Activated naive CD8-positive, alpha-beta T cell treated with anti-CD3 and anti-CD28 coated beads, Interleukin-2, amount 50 U/mL, for 24 hours (primary cell): ENCODE measurements around the gene RTN4IP1.

Experiments
- ATAC-seq: fragments of 150-1000 bp; cut with Tn5 transposase; one replicate; pipeline ENCODE4 v1.10.0; 2021
- DNase-seq: peaks from one replicate; pipeline ENCODE4 v3.0.0; 2021
- H3K27ac Mint-ChIP-seq: one replicate; pipeline ENCODE4 v1.8.0; 2021; ENCODE audit warnings: mild to moderate bottlenecking, mixed read lengths
- H3K27me3 Mint-ChIP-seq: one replicate; pipeline ENCODE4 v1.8.0; 2021; ENCODE audit warnings: mixed read lengths
- H3K36me3 Mint-ChIP-seq: one replicate; pipeline ENCODE4 v1.8.0; 2021; ENCODE audit warnings: low read depth, mixed read lengths
- H3K4me1 Mint-ChIP-seq: one replicate; pipeline ENCODE4 v1.8.0; 2021; ENCODE audit warnings: mixed read lengths
- H3K4me3 Mint-ChIP-seq: one replicate; pipeline ENCODE4 v1.8.0; 2021; ENCODE audit warnings: mild to moderate bottlenecking, moderate library complexity, mixed read lengths
- H3K9me3 Mint-ChIP-seq: one replicate; pipeline ENCODE4 v1.8.0; 2021; ENCODE audit warnings: mixed read lengths

RTN4IP1 gene, protein sequence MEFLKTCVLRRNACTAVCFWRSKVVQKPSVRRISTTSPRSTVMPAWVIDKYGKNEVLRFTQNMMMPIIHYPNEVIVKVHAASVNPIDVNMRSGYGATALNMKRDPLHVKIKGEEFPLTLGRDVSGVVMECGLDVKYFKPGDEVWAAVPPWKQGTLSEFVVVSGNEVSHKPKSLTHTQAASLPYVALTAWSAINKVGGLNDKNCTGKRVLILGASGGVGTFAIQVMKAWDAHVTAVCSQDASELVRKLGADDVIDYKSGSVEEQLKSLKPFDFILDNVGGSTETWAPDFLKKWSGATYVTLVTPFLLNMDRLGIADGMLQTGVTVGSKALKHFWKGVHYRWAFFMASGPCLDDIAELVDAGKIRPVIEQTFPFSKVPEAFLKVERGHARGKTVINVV

DNA sequence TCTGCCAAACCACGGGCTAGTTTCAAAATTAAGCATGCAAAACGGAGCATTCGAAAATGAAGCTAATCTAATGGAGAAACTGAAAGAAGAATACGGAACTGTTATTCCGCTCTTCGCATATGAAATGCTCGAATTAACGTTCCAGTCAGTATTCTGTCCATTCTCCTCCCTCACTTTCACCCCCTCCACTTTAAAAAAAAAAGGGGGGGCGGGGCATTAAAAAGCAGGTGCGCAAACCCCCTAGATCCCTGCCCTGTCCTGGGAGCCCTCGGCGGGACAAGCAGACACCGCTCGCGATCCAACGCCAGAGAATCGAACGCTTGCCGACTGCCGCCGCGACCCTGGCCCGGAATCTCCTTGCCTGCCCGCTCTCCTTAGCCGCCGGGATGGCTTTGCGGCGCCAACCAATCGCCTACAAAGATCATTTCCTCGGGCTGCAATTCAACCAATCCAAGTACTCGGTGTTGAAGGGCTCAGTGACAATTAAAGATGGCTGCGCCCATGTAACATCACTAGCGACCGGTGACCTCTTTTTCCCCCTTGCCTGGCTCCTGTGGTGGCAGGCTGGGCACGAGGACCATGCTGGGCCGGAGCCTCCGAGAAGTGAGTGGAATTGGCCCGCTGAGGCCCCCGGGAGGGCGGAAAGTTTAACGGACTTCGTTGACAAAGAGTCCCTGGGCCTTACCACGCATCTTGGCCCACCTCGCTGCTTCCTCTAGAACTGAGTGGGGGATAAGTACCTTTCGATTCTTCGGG is at the start of gene RTN4IP1, which contains the start of gene QRSL1:
RTN4IP1 (minus strand) TSS at position 396 of the 756 bp plus-strand sequence. CDS start 477 bp downstream, outside the sequence.
QRSL1 (plus strand) TSS at position 476 of the 756 bp plus-strand sequence; CDS start at position 580, 104 bp downstream.
- H3K27ac Mint-ChIP-seq = peak within 1 kb of the TSS; percentile 98
- peaks cover 51% of the 10 kb centered on the region for H3K4me1 Mint-ChIP-seq
- H3K9me3 Mint-ChIP-seq = no peaks in the 10 kb centered on the region
- DNase-seq = peak; percentile 78
- peak; percentile 97 for ATAC-seq
- H3K27me3 Mint-ChIP-seq = no peaks in the 10 kb centered on the region
- peak within 1 kb of the TSS; percentile 97 for H3K4me3 Mint-ChIP-seq
- peaks cover 15% of the 10 kb centered on the region for H3K36me3 Mint-ChIP-seq

GRCh38 chr6:106677282-106677681 is 48.0 kb upstream of the RTN4IP1 start:
- Mint-ChIP-seq H3K9me3 (no peaks in the 10 kb centered on the region), H3K4me1 (peaks cover 4% of the 10 kb centered on the region), H3K27me3 (no peaks in the 10 kb centered on the region), H3K27ac (no peak overlapping the region), H3K4me3 (no peak overlapping the region), H3K36me3 (no peaks in the 10 kb centered on the region)
- no peak for DNase-seq
- no peak for ATAC-seq

GRCh38 chr6:106674541-106675229 is 45.4 kb upstream of the RTN4IP1 start:
- Mint-ChIP-seq H3K27ac (no peak overlapping the region), H3K36me3 (no peaks in the 10 kb centered on the region), H3K9me3 (no peaks in the 10 kb centered on the region), H3K27me3 (no peaks in the 10 kb centered on the region), H3K4me3 (no peak overlapping the region), H3K4me1 (peaks cover 4% of the 10 kb centered on the region)
- no peak for DNase-seq
- ATAC-seq = no peak

- DNase-seq (no peak), ATAC-seq (no peak)
- no peak overlapping the region for H3K27ac Mint-ChIP-seq
- no peaks in the 10 kb centered on the region for H3K9me3 Mint-ChIP-seq
- no peaks in the 10 kb centered on the region for H3K36me3 Mint-ChIP-seq
- H3K4me3 Mint-ChIP-seq = no peak overlapping the region
- peaks cover 2% of the 10 kb centered on the region for H3K4me1 Mint-ChIP-seq
- no peaks in the 10 kb centered on the region for H3K27me3 Mint-ChIP-seq
Measured at GRCh38 chr6:106671651-106672050, 42.4 kb upstream of the RTN4IP1 start.

- Mint-ChIP-seq H3K4me3 (no peak overlapping the region), H3K27ac (no peak overlapping the region), H3K4me1 (peaks cover 2% of the 10 kb centered on the region), H3K9me3 (no peaks in the 10 kb centered on the region), H3K27me3 (no peaks in the 10 kb centered on the region), H3K36me3 (peaks cover 5% of the 10 kb centered on the region)
- DNase-seq (no peak), ATAC-seq (no peak)
Measured at GRCh38 chr6:106670236-106670635, 40.9 kb upstream of the RTN4IP1 start.

- Mint-ChIP-seq H3K4me1 (peaks cover 13% of the 10 kb centered on the region), H3K27ac (peak overlapping the region; percentile 41), H3K36me3 (peaks cover 32% of the 10 kb centered on the region), H3K9me3 (no peaks in the 10 kb centered on the region), H3K27me3 (no peaks in the 10 kb centered on the region), H3K4me3 (no peak overlapping the region)
- ATAC-seq (no peak), DNase-seq (no peak)
Measured at GRCh38 chr6:106667022-106667402, 37.7 kb upstream of the RTN4IP1 start.

DNA sequence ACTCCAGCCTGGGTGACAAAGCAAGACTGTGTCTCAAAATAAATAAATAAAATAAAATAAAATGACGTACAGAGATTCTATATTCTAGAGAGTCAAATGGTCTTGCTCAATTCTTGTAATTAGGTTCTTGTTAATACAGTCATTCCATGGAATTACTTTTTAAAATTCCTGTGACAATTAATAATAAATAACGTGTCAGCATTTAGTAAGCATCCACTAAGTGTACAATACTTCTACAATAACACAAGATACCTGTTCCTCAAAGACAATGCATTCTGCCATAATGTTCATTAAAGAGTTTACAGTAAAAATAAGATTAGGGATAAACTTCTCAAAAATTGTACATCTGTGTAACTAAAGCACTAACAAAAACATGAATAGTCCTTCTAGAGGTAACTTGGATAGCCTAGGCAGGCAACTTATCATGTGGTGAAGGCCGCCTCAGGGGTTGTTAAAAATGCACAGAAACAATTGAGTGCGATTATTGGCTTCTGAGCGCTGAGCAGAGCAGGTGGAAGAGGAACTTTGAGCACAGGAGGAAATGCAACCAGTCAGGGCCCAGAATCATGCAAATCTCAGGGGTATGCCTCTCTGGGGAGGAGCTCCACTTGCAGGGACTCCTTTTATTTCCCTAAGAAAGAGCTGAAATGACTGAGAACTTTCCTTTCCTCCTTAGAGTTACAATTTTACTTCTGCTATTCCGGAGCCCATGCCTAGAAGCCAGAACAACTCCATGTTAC is 37.2 kb upstream of the RTN4IP1 start:
- no peaks in the 10 kb centered on the region for H3K9me3 Mint-ChIP-seq
- peaks cover 33% of the 10 kb centered on the region for H3K36me3 Mint-ChIP-seq
- H3K4me3 Mint-ChIP-seq = no peak overlapping the region
- DNase-seq (peak; percentile 14), ATAC-seq (no peak)
- peak overlapping the region; percentile 41 for H3K27ac Mint-ChIP-seq
- H3K27me3 Mint-ChIP-seq = no peaks in the 10 kb centered on the region
- peaks cover 13% of the 10 kb centered on the region for H3K4me1 Mint-ChIP-seq

GRCh38 chr6:106662458-106662857 is 33.2 kb upstream of the RTN4IP1 start:
- H3K4me1 Mint-ChIP-seq = peaks cover 13% of the 10 kb centered on the region

DNA sequence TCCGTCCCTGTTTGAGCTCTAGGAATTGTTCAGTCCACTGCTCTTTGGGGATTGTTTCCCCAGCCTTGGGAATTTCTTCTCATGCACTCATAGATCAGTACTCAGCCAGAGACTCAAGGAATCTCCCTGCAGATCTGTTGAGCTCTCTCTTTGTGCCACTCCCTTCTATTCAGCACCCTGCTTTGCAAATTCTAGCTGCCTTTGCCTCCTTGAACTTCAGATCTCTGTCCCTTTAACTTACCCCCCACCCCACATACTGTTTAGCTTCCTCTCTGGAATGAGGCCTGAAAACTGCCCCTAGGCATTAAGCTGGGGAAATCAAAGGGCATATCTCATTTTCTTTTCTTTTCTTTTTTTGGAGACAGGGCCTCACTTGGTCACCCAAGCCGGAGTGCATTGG is 30.6 kb upstream of the RTN4IP1 start:
- H3K27ac Mint-ChIP-seq = peak overlapping the region; percentile 54
- ATAC-seq (no peak), DNase-seq (no peak)
- peaks cover 78% of the 10 kb centered on the region for H3K36me3 Mint-ChIP-seq
- no peaks in the 10 kb centered on the region for H3K27me3 Mint-ChIP-seq
- peaks cover 11% of the 10 kb centered on the region for H3K4me1 Mint-ChIP-seq
- H3K9me3 Mint-ChIP-seq = peaks cover 14% of the 10 kb centered on the region
- no peak overlapping the region for H3K4me3 Mint-ChIP-seq

More at GRCh38 chr6:106662458-106662857, 33.2 kb upstream of the RTN4IP1 start:
- H3K9me3 Mint-ChIP-seq = peaks cover 10% of the 10 kb centered on the region
- no peak overlapping the region for H3K27ac Mint-ChIP-seq
- H3K27me3 Mint-ChIP-seq = no peaks in the 10 kb centered on the region
- H3K4me3 Mint-ChIP-seq = no peak overlapping the region
- peaks cover 62% of the 10 kb centered on the region for H3K36me3 Mint-ChIP-seq
- ATAC-seq (no peak), DNase-seq (no peak)

GRCh38 chr6:106658469-106658868 is 29.2 kb upstream of the RTN4IP1 start:
- H3K36me3 Mint-ChIP-seq = peaks cover 74% of the 10 kb centered on the region
- H3K9me3 Mint-ChIP-seq = peaks cover 14% of the 10 kb centered on the region
- H3K27me3 Mint-ChIP-seq = no peaks in the 10 kb centered on the region
- ATAC-seq = no peak
- H3K4me1 Mint-ChIP-seq = peaks cover 4% of the 10 kb centered on the region
- no peak overlapping the region for H3K4me3 Mint-ChIP-seq
- no peak overlapping the region for H3K27ac Mint-ChIP-seq
- no peak for DNase-seq

- ATAC-seq = no peak
- Mint-ChIP-seq H3K4me3 (peak overlapping the region; percentile 44), H3K4me1 (peaks cover 3% of the 10 kb centered on the region), H3K9me3 (no peaks in the 10 kb centered on the region), H3K27me3 (no peaks in the 10 kb centered on the region), H3K27ac (no peak overlapping the region), H3K36me3 (peaks cover 53% of the 10 kb centered on the region)
- no peak for DNase-seq
Measured at GRCh38 chr6:106648651-106649308, 19.5 kb upstream of the RTN4IP1 start.

DNA sequence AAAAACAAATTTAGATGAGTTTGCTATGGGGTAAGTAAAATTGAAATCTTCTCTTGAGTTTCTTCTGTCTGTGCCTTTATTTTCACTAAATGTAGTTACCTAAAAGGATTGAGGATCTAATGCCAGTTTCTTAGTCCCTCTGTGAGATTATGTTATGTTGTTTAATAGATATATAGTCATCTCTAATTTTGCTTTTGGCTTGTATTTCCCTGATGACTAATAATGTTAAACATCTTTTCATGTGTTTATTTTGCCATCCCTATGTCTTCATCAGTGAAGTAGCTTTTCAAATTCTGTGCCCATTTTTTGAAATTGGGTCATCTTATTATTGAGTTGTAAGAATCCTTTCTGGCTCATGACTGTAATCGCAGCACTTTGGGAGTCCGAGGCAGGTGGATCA is 13.8 kb upstream of the RTN4IP1 start:
- peaks cover 52% of the 10 kb centered on the region for H3K36me3 Mint-ChIP-seq
- H3K4me1 Mint-ChIP-seq = peaks cover 8% of the 10 kb centered on the region
- H3K27me3 Mint-ChIP-seq = no peaks in the 10 kb centered on the region
- H3K9me3 Mint-ChIP-seq = no peaks in the 10 kb centered on the region
- H3K27ac Mint-ChIP-seq = no peak overlapping the region
- H3K4me3 Mint-ChIP-seq = no peak overlapping the region
- DNase-seq (no peak), ATAC-seq (no peak)

- H3K4me3 Mint-ChIP-seq = no peak overlapping the region
- H3K4me1 Mint-ChIP-seq = peaks cover 12% of the 10 kb centered on the region
- no peaks in the 10 kb centered on the region for H3K27me3 Mint-ChIP-seq
- ATAC-seq (no peak), DNase-seq (no peak)
- H3K36me3 Mint-ChIP-seq = peaks cover 52% of the 10 kb centered on the region
- H3K9me3 Mint-ChIP-seq = no peaks in the 10 kb centered on the region
- no peak overlapping the region for H3K27ac Mint-ChIP-seq
Measured at GRCh38 chr6:106642476-106642875, 13.2 kb upstream of the RTN4IP1 start.
